Breast epithelium (tissue), 3 donors: Measurements from ENCODE around the gene AGO3.

Experiments
- CTCF ChIP-seq, 3 donors: fragments of 450-650 bp; IDR thresholded peaks; one replicate each; pipeline ENCODE4 v1.5.1; 2016 to 2017; ENCODE audit warnings: antibody characterized with exemption in 3 of 3, mild to moderate bottlenecking in 3 of 3, moderate library complexity in 3 of 3
- POLR2AphosphoS5 ChIP-seq, 3 donors: sonication (generic); formaldehyde crosslinking; IDR thresholded peaks; one replicate each; pipeline ENCODE4 v1.6.1; 2017; ENCODE audit warnings: antibody characterized with exemption in 3 of 3

GRCh38 chr1:36114371-36114770 is 183.5 kb downstream of the AGO3 start:
- TF ChIP-seq CTCF (IDR thresholded peaks at IDR 0.05) (no peak), POLR2AphosphoS5 (IDR thresholded peaks at IDR 0.05) (no peak)
